Stimulated activated naive B cell treated with anti-CD40 and anti-IgM and Interleukin-4, amounts not matched to agents 10 μg/mL and 1 μg/mL and 100 μg/mL, for 72 hours (primary cell): Measurements from ENCODE around the gene DAZAP1.

ENCODE experiments used
- ATAC-seq, 2 donors: fragments of 150-1000 bp; cut with Tn5 transposase; replicated peaks; 2 replicates each; pipeline ENCODE4 v1.10.0; 2021; ENCODE audit warnings: moderate library complexity in 1 of 2
- DNase-seq: peaks from one replicate; pipeline ENCODE4 v3.0.0; 2021
- H3K27ac Mint-ChIP-seq: one replicate; pipeline ENCODE4 v1.8.0; 2022; ENCODE audit warnings: mild to moderate bottlenecking, mixed read lengths
- H3K27me3 Mint-ChIP-seq, 2 donors: one replicate each; pipeline ENCODE4 v1.8.0; 2022; ENCODE audit warnings: mixed read lengths in 2 of 2
- H3K36me3 Mint-ChIP-seq, 2 donors: one replicate each; pipeline ENCODE4 v1.8.0; 2022; ENCODE audit warnings: mixed read lengths in 2 of 2, mild to moderate bottlenecking in 1 of 2
- H3K4me1 Mint-ChIP-seq, 2 donors: one replicate each; pipeline ENCODE4 v1.8.0; 2022; ENCODE audit warnings: mixed read lengths in 2 of 2, mild to moderate bottlenecking in 1 of 2
- H3K4me3 Mint-ChIP-seq, 2 donors: one replicate each; pipeline ENCODE4 v1.8.0; 2022; ENCODE audit warnings: mild to moderate bottlenecking in 2 of 2, mixed read lengths in 2 of 2, moderate library complexity in 1 of 2
- H3K9me3 Mint-ChIP-seq, 2 donors: one replicate each; pipeline ENCODE4 v1.8.0; 2022; ENCODE audit warnings: mixed read lengths in 2 of 2, mild to moderate bottlenecking in 1 of 2

Gene DAZAP1

GRCh38 chr19:1483979-1484428, 76.6 kb downstream of the DAZAP1 start:
- ATAC-seq, result no peak
- H3K4me1 Mint-ChIP-seq, result peaks cover 4 to 11% of the 10 kb centered on the region in 2 donors
- peaks cover 2 to 3% of the 10 kb centered on the region in 2 donors for H3K36me3 Mint-ChIP-seq
- peaks cover 5 to 7% of the 10 kb centered on the region in 2 donors for H3K27me3 Mint-ChIP-seq
- no peak overlapping the region for H3K27ac Mint-ChIP-seq
- no peak for DNase-seq
- H3K9me3 Mint-ChIP-seq, result no peaks in the 10 kb centered on the region
- no peak overlapping the region for H3K4me3 Mint-ChIP-seq
